ENCODE data around the gene ATP5F1D.
A peak's percentile ranks its signal among the peaks of the same experiment; 100 is the strongest.
"Not testable (repeated sequence)": the region's sequence is repeated elsewhere in the genome, so short reads cannot be mapped to it uniquely, and the experiment has no call there.

The ATP5F1D gene

DNA sequence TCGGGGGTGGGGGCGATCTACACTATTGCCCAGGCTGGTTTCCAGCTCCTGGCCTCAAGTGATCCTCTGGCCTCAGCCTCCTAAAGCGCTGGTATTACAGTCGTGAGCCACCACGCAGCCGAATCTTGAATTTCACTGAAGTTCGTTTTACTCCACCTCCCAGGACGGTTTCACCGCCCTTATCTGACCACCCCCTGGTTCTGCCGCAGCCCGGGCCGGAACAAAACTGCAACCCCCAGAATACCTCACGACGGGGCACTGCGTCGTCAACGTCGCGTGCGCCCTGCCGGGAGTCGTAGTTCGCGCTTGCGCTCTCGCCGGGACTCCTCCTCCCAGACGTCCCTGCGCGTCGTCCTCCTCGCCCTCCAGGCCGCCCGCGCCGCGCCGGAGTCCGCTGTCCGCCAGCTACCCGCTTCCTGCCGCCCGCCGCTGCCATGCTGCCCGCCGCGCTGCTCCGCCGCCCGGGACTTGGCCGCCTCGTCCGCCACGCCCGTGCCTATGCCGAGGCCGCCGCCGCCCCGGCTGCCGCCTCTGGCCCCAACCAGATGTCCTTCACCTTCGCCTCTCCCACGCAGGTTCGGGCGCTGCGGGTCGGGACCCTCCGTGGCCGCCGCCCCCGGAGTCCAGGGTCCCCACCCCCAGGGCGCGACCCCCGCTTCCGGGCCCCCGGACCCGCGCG lies at the start of gene ATP5F1D:
ATP5F1D (plus strand) TSS at position 335 of the 679 bp plus-strand sequence; CDS start at position 435, 100 bp downstream.
- DNase-seq (ENCODE audit: extremely low spot score, insufficient read length, low read depth) (peak; percentile 90), FAIRE-seq (peak; percentile 98)

DNA sequence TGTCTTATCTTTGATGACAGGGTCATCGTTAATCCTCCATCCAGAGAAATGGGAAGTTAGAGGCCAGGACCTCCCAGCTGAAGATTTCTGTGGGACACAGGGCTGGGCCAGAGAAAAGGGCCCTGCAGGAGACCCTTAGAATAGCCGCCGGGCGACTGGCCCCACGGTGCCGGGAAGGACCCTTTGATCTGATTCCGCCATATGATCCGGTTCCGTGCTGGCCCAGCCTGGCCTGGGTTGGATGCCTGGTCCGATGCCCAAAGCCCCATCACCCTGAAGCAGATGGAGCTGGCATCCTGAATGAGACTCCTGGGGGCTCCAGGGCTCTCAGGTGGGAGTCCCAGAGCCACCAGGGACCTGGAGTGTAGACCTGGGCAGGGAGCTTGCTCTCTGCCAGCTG lies 42.0 kb upstream of the ATP5F1D start:
- FAIRE-seq, result no peak

DNA sequence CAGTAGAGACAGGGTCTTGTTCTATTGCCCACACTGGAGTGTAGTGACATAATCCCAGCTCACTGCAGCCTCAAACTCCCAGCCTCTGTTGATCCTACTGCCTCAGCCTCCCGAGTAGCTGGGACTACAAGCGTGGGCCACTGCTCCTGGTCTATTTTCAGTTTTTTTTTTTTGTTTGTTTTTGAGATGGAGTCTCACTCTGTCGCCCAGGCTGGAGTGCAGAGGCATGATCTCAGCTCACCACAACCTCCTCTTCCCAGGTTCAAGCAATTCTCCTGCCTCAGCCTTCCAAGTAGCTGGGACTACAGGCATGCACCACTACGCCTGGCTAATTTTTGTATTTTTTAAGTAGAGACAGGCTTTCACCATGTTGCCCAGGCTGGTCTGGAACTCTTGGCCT lies 40.9 kb upstream of the ATP5F1D start:
- FAIRE-seq; DNase-seq (ENCODE audit: extremely low spot score, insufficient read length, low read depth): not testable (repeated sequence)

More for the DNA sequence above, 42.0 kb upstream of the ATP5F1D start:
- DNase-seq (ENCODE audit: extremely low spot score, insufficient read length, low read depth), result no peak

DNA sequence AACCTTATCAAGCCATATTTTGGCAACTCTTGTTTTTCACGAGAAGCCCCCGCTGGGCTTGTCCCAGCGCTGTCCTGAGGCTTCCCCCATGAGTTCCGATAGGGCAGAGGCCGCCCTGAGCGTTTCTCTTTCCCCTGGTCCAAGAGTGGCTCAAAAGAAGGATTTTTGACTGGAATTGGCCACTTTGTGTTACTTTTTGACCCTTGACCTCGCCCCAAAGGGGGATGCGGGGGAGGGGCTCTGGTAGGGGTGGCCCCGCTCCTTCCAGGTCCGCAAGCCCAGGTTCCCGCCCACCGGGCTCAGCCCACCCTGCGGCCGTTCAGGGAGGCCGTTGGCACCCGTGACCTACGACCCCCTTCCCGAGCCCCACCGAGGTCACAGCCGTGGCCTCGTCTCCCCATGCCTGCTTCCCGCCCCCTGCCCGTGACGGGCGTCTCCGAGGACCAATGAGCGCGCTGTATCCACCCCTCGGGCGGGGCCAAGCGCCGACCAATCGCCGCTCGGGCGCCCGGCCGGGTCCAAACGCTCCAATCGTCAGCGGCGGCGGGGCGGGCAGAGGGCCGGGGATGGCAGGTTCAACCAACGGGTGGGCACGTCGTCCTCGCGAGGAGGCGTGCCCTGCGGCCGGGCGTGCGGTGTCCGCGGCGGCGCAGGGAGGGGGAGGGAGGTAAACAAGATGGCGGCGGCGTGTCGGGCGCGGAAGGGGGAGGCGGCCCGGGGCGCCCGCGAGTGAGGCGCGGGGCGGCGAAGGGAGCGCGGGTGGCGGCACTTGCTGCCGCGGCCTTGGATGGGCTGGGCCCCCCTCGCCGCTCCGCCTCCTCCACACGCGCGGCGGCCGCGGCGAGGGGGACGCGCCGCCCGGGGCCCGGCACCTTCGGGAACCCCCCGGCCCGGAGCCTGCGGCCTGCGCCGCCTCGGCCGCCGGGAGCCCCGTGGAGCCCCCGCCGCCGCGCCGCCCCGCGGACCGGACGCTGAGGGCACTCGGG lies 36.1 kb upstream of the ATP5F1D start, which contains the start of gene STK11:
STK11 (plus strand) TSS at position 665 of the 986 bp plus-strand sequence. CDS start 1,136 bp downstream, outside the sequence.
- peak; percentile 99 for FAIRE-seq

DNA sequence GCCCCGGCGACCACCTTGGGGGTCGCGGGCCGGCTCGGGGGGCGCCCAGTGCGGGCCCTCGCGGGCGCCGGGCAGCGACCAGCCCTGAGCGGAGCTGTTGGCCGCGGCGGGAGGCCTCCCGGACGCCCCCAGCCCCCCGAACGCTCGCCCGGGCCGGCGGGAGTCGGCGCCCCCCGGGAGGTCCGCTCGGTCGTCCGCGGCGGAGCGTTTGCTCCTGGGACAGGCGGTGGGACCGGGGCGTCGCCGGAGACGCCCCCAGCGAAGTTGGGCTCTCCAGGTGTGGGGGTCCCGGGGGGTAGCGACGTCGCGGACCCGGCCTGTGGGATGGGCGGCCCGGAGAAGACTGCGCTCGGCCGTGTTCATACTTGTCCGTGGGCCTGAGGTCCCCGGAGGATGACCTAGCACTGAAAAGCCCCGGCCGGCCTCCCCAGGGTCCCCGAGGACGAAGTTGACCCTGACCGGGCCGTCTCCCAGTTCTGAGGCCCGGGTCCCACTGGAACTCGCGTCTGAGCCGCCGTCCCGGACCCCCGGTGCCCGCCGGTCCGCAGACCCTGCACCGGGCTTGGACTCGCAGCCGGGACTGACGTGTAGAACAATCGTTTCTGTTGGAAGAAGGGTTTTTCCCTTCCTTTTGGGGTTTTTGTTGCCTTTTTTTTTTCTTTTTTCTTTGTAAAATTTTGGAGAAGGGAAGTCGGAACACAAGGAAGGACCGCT lies 35.2 kb upstream of the ATP5F1D start:
- DNase-seq (ENCODE audit: extremely low spot score, insufficient read length, low read depth), result no peak
- FAIRE-seq, result no peak

More for the DNA sequence above, 36.1 kb upstream of the ATP5F1D start, which contains the start of gene STK11:
- peak; percentile 98 for DNase-seq (ENCODE audit: extremely low spot score, insufficient read length, low read depth)

DNA sequence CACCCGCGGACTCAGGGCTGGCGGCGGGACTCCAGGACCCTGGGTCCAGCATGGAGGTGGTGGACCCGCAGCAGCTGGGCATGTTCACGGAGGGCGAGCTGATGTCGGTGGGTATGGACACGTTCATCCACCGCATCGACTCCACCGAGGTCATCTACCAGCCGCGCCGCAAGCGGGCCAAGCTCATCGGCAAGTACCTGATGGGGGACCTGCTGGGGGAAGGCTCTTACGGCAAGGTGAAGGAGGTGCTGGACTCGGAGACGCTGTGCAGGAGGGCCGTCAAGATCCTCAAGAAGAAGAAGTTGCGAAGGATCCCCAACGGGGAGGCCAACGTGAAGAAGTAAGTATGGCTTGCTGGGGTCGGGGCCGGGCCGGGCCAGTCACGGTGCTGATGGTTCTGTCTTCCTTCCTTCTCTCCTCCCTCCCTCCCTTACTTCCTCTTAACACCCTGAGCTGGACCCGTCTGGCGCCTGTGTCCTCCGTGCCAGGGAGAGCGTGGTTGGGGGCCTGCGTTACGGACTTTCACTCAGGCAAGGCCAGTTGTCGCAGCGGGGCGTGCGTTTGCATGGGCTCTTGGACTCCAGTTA lies 34.6 kb upstream of the ATP5F1D start:
- no peak for FAIRE-seq
- DNase-seq (ENCODE audit: extremely low spot score, insufficient read length, low read depth), result no peak

DNA sequence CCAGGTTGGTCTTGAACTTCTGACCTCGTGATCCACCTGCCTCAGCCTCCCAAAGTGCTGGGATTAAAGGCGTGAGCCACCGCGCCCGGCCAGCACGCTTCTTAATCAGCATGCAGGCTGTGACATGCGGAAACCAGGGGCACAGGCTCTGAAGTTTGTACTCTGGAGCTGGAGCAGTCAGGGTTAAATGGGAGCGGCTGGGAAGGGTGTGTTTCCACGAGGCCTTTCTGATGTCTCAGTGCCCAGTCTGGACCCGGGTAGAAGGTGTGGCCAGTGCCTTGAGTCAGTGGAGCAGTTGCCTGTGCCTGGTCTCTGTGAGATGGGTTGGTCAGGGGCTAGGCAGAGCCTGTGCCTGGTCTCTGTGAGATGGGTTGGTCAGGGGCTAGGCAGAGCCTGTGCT lies 32.7 kb upstream of the ATP5F1D start:
- not testable (repeated sequence) for DNase-seq (ENCODE audit: extremely low spot score, insufficient read length, low read depth); FAIRE-seq

DNA sequence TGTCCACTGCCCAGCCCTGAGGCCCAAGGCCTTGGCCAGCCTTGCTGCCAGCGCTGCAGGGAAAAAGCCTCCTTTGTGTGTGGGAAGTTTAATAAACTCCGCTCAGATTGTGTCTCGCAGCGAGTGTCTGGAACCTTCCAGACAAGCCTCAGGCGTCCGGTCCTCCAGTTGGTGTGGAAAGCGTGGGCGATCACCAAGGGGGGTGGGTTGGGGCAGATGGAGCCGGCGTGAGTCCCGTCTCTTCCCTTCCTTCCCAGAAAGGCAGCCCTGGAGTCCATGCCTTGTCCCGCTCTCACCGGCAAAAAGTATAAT lies 31.4 kb upstream of the ATP5F1D start:
- FAIRE-seq (no peak), DNase-seq (ENCODE audit: extremely low spot score, insufficient read length, low read depth) (no peak)

DNA sequence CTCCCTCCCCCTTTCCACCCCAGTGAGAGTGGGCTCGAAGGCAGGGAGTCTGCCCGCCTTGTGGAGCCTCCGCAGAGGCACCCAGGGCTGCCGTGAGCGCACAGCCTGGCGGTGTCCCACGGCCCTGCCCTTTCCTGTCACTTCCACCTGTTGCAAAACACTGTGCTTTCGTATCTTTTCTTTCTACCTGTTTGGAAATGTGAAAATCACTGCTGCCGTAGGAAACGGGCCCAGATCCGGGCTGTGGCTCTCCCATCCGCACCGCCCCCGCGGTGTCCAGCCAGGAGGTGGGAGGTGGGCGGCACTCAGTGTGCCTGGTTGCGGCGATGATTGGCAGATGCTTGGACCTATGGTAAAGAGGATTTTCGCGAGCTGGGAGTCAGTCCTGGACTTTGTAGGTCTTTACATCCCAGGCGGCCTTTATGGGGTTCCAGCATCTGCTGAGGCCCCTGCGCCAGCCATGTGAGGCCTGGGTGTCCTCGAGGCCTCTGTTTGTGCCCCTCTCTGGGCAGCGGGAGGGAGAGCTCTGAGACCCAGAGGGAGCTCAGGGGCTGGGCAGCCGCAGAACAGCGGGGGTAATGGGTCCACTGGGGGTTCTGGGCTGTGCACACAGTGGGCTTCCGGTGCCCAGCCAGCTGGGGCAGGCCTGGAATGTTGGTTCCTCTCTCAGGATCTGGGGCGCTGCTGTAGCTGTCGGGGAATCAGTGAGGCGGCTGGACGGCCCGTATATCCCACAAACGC lies 29.9 kb upstream of the ATP5F1D start:
- FAIRE-seq (no peak), DNase-seq (ENCODE audit: extremely low spot score, insufficient read length, low read depth) (no peak)

DNA sequence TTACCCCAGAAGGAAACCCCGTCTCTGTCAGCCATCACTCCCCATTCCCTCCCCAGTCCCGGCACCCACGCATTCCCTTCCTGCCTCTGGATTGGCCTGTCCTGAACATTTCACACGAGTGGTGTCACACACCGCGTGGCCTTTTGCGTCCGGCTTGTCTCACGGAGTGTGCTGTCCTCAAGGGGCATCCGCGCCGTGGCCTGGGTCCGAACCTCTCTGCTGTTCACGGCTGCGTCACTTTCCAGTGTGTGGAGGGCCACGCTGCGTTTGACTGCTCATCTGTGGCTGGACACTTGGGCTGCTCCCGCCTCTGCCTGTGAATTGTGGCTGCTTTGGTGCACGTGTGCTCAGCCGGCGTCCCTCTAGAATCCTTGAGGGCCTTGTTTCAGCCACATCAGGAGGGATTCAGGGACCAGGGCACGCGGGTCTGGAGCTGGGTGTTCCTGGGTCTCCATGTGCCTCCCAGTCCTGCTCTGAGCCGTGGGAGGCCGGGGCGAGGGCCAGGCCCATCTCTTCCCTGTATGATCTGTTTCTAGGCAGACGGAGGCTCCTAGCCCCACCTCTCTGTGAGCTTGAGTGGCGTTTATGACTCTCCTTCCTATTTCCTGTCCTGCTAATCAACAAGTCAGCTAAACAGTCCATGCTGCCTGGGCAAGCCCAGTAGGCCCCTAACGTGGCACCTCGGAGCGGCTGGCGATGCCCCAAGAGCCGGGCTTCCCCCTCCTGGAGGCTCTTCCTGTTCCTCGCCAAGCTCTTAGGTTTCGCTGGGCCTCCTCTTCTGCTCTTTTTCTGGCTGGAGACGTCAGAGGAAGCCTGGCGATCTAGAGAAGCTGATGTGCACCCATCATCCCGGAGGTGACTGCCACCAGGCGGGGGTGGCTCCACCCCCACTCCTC lies 27.9 kb upstream of the ATP5F1D start:
- DNase-seq (ENCODE audit: extremely low spot score, insufficient read length, low read depth) (no peak), FAIRE-seq (peak; percentile 81)

DNA sequence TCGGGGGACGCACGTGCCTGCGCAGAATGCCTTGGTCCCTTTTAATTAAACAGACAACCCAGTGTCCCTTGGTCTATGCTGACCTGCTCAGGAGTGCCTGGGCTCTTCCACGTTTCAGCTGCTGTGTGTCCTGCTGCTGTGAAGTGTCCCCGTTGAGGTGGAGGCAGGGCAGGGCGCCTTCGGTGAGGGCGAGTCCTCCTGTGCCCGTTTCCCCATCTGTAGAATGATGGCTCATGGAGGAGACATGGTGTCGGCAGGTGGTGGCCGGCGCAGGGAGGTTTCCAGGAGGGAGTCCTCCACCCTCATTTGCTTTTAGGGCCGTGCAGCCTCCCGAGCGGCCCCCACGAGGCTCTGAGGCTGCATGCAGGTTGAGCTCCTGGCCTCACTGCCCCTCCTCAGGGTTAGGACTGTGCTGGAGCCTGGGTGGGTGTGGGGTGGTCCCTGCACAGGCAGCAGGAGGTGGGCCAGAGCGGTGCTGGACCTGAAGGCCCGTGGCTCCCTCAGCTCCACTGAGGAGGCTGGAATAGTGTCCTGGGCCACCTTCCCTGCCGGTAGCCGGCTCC lies 27.2 kb upstream of the ATP5F1D start:
- no peak for FAIRE-seq
- DNase-seq (ENCODE audit: extremely low spot score, insufficient read length, low read depth), result no peak

DNA sequence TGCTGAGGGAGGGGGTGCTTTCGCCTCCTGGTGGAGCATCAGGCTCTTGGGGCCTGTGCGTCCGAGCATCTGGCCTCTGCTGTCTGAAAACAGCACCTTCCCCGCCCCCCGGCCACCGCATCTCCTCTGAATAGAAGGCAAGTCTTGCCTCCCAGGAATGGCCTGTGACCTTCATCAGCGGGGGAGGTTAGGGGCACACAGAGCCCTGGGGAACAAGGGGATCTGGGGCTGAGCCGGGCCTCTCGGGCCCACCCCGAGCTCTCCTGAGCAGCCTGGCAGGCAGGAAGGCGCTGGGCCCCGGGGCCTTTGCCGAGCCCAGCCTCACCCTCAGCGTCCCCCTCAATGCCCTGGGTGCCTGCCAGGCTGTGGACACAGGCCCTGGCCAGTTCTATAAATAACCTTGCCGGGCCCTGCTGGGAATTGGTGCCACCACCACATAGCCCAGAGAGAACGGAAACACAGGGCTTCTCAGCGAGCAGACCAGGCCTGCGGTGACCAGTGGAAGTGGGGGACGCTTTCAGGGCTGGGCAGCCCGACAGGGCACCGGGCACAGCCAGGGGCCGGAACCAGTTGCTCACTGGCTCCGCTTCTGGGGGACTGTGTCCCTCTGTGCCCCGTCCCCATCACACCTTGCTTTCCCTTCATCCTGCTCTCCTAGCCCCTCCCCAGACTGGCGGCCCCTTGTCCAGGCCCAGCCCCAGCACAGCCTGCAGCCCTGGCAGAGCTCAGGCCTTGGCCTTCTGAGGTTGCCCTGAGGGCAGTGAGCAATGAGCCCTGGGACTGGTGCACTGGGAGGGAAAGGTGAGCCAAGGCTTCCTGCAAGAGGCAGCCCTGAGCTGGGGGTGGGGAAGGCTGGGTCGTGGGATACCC lies 26.5 kb upstream of the ATP5F1D start:
- DNase-seq (ENCODE audit: extremely low spot score, insufficient read length, low read depth), result no peak
- FAIRE-seq, result no peak

DNA sequence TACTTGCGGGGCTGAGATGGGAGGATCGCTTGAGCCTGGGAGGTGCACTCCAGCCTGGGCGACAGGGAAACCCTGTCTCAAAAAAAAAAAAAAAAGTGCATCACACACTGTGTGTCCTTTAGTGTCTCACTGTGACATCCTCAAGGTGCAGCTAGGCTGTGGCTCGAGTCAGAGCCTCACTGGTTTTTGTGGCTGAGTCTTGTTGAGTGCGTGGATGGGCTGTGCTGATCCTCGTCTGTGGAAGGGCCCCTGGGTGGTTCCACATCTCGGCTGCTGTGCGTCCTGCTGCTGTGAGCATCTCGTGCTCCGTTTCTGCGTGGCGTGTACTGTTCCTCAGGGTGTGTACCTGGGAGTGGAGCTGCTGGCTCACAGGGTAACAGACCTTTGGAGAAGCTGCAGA lies 24.8 kb upstream of the ATP5F1D start:
- FAIRE-seq (no peak), DNase-seq (ENCODE audit: extremely low spot score, insufficient read length, low read depth) (no peak)

DNA sequence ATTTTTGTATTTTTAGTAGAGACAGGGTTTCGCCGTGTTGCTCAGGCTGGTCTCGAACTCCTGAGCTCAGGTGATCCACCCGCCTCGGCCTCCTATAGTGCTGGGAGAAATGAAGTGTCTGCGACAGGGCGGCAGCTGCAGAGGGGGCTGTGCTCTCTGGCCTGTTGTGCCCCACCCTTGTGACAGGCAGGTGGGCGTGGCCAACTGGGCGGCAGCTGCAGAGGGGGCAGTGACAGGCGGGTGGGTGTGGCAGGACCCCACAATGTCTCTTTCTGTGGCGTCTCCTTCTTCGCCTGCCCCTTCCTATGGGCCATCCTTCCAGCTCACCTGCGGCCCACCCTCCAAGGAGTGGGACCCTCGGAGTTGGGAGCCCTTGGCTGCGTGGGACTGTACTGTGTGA lies 24.2 kb upstream of the ATP5F1D start:
- FAIRE-seq (no peak), DNase-seq (ENCODE audit: extremely low spot score, insufficient read length, low read depth) (no peak)

DNA sequence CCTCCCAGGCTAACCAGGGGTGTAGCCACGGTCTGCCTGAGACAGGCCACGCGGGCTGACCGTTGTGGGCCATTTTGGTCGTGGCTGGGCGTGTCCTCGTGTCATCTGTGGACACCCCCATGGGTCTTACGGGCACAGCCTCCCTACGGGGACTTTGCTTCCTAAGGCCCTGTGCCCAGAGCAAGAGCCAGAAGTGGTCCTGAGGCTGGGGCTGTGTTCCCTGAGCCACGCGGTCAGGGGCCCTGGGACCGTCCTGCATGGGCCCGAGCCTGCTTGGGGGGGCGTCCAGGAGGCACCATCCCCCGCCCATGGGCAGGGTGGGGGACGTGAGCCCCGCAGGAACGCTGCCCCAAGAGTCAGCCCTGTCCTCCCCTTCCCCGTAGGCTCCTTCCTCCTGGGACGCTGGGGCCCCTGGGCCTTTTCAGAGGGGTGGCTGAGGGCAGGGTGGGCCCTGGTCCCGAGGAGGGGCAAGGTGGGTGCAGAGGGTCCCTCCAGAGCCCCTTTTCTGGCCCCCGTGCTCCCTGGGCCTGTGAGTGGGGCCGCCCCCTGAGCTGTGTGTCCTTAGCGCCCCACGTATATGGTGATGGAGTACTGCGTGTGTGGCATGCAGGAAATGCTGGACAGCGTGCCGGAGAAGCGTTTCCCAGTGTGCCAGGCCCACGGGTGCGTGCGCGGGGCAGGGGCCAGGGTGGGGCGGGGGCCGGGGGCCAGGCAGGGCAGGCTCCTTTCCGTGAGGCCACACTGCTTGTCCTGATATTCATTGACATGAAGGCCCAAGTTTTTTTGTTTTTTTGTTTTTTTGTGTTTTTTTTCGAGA lies 22.6 kb upstream of the ATP5F1D start:
- no peak for DNase-seq (ENCODE audit: extremely low spot score, insufficient read length, low read depth)

DNA sequence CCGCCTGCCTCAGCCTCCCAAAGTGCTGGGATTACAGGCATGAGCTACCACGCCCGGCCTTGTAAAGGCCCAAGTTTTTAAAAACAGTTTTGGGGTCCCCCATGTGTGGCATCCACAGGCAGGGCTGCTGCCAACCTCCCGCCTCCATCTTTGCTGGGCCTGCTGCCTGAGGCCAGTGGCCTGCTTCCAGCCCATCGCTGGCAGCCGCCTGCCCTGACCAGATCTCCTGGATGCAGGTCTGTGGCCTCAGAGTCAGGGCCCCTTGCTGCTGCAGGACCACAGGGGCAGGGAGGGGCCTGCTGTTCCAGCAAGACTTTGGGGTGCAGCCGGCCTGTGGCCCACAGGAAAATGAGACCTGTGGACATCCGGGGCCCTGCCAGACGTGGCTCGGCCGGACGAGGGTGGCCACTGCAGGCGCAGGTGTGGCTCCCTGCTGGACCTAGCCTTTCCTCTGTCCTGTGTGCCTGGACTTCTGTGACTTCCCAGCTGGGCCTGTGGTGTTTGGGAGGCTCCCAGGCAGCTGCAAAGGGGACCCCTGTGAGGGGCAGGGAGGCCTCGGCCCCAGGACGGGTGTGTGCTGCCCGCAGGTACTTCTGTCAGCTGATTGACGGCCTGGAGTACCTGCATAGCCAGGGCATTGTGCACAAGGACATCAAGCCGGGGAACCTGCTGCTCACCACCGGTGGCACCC lies 21.6 kb upstream of the ATP5F1D start:
- DNase-seq (ENCODE audit: extremely low spot score, insufficient read length, low read depth), result no peak
- FAIRE-seq, result no peak

More for the DNA sequence above, 22.6 kb upstream of the ATP5F1D start:
- no peak for FAIRE-seq

Data from GM18507 (cell line).